SJCRH30 (cell line): ENCODE results near the gene SHMT2. TPM values are rescaled to one million over a fixed set of nuclear protein-coding genes. Genes with fewer than 3 reads are reported as not detected.
A peak's percentile ranks its signal among the peaks of the same experiment; 100 is the strongest.

Experiments
- DNase-seq, 2 experiments: peaks; one replicate each; pipeline ENCODE4 v3.0.0-alpha.2; 2015 to 2020
- H3K27ac ChIP-seq: fragments of 250-450 bp; sonication (Bioruptor Pico); 2 replicates; pipeline ENCODE4 v1.5.1; 2020; ENCODE audit warnings: mild to moderate bottlenecking, moderate library complexity
- H3K27me3 ChIP-seq: fragments of 250-450 bp; sonication (Bioruptor Pico); 2 replicates; pipeline ENCODE4 v1.5.1; 2020; ENCODE audit warnings: mild to moderate bottlenecking, moderate library complexity
- H3K36me3 ChIP-seq: fragments of 250-450 bp; sonication (Bioruptor Pico); 2 replicates; pipeline ENCODE4 v1.5.1; 2020; ENCODE audit warnings: mild to moderate bottlenecking, moderate library complexity
- H3K4me1 ChIP-seq: fragments of 250-450 bp; sonication (Bioruptor Pico); 2 replicates; pipeline ENCODE4 v1.5.1; 2020; ENCODE audit warnings: mild to moderate bottlenecking, moderate library complexity
- H3K4me3 ChIP-seq: fragments of 250-450 bp; sonication (Bioruptor Pico); 2 replicates; pipeline ENCODE4 v1.5.1; 2020; ENCODE audit warnings: mild to moderate bottlenecking, moderate library complexity
- H3K9me3 ChIP-seq: fragments of 250-450 bp; sonication (Bioruptor Pico); replicated peaks from 2 replicates; pipeline ENCODE4 v1.5.1; 2020; ENCODE audit warnings: mild to moderate bottlenecking, moderate library complexity
- total RNA-seq: library from RNA; depleted of rRNA; stranded (reverse); fragments of >200 nt; shearing (Covaris generic); gene quantifications from 2 replicates; pipeline ENCODE4 v1.2.3, GENCODE V29; 2014; rRNA removed

The SHMT2 gene
- 1,504 and 1,712 TPM in 2 replicates for total RNA-seq

GRCh38 chr12:57229634-57230380 lies at the start of gene SHMT2:
Gene SHMT2, plus strand, starts transcription at chr12:57229711. Its CDS starts 68 bp downstream, at chr12:57229779.
- DNase-seq: peak; percentile 100
- H3K36me3 ChIP-seq: peaks cover 41% of the 10 kb centered on the region
- H3K4me1 ChIP-seq: peaks cover 22% of the 10 kb centered on the region
- no peaks in the 10 kb centered on the region for H3K27me3 ChIP-seq
- no peaks in the 10 kb centered on the region for H3K9me3 ChIP-seq
- H3K4me3 ChIP-seq: peak within 1 kb of the TSS; percentile 73
- peak within 1 kb of the TSS; percentile 85 for H3K27ac ChIP-seq

DNA sequence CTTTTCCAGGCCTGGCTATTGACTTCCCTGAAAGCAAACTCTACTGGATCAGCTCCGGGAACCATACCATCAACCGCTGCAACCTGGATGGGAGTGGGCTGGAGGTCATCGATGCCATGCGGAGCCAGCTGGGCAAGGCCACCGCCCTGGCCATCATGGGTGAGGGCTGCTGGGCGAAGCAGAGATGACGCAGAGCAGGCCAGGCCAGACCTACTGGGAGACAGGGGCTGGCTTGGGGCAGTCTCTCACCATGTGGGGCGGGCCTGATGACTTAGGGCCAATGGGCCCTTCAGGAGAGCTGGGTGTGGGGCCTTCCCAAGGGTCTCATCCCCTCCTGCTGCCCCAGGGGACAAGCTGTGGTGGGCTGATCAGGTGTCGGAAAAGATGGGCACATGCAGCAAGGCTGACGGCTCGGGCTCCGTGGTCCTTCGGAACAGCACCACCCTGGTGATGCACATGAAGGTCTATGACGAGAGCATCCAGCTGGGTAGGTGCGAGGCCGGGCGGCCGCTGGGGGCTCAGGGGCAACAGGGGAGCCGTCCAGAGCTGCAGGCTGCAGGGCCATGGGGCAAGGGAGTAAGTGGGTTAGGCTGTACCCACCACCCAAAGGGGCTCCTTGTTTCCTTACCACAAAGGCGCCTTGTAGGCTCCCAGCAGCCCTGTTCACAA lies 49.1 kb upstream of the SHMT2 start:
- Histone ChIP-seq H3K36me3 (no peaks in the 10 kb centered on the region), H3K4me3 (no peak overlapping the region), H3K27me3 (no peaks in the 10 kb centered on the region), H3K27ac (no peak overlapping the region), H3K4me1 (no peaks in the 10 kb centered on the region), H3K9me3 (no peaks in the 10 kb centered on the region)
- DNase-seq: no peak

DNA sequence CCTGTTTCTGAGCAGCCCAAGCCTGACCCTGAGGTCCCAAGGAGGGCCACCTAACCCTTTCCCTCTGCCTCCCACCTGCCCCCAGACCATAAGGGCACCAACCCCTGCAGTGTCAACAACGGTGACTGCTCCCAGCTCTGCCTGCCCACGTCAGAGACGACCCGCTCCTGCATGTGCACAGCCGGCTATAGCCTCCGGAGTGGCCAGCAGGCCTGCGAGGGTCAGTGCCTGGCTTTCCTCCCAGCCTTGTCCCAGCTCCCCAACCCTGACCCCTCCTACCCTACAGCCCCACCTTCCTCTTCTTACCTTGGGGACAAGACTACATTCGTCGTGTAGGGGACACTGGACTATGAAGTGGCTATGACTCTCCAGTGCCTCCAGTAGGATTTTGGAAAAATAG lies 48.4 kb upstream of the SHMT2 start:
- H3K4me3 ChIP-seq: no peak overlapping the region
- H3K27ac ChIP-seq: no peak overlapping the region
- no peaks in the 10 kb centered on the region for H3K27me3 ChIP-seq
- H3K4me1 ChIP-seq: no peaks in the 10 kb centered on the region
- H3K9me3 ChIP-seq: no peaks in the 10 kb centered on the region
- no peaks in the 10 kb centered on the region for H3K36me3 ChIP-seq
- DNase-seq: no peak

DNA sequence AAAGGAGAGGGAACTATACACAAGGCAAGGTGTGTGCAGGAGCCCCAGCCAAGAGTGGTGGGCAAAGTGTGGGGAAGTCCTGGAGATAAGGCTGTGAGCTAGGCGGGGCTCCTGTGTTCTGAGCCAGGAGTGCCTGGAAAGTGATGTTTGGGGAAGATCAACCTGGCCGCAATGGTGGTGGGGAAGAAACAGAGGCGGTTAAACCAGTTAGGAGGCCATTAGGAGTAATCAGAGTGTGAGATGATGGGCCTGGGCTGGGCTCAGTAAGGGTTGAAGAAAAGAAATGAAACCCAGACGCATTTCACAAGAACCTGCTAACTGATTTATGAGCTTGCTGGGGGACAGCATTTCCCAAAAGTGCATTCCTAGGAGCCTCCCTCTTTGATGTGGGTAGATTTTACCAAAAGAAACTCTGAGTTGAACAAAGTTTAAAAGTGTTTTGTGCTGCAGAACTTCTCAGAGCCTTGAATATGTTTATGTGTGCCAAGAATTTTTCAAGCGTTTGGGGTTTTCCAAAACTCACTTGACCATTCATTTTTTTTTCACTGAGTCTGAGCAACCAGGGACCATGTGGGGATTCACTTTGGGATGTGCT lies 47.9 kb upstream of the SHMT2 start:
- no peak overlapping the region for H3K4me3 ChIP-seq
- DNase-seq: no peak
- no peaks in the 10 kb centered on the region for H3K4me1 ChIP-seq
- H3K9me3 ChIP-seq: no peaks in the 10 kb centered on the region
- H3K36me3 ChIP-seq: no peaks in the 10 kb centered on the region
- H3K27me3 ChIP-seq: no peaks in the 10 kb centered on the region
- no peak overlapping the region for H3K27ac ChIP-seq

DNA sequence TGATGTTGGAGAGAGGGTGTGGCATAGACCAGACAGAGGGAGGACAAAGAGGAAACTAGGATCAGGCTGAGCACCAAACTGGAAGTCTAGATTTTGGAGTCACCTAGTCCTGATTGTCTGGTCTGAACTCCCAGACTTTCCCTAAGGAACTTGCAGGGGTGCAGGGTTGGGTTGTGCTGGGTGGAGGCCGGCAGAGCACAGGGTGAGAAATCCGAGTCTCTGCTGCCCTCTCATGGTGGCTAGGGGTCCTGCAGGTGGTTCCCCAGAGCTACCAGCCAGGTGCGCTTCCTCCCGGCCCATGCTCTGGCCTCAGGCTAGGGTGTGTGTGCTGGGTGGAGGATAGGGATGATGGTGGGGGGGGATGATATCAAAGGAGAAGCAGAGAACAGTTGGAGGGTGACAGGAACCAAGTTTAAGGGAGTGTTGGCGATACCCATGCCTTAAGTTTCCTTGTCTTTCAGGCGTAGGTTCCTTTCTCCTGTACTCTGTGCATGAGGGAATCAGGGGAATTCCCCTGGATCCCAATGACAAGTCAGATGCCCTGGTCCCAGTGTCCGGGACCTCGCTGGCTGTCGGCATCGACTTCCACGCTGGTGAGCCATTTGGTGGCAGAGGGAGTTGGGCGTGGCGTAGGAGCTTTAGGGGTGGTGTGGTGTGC lies 46.5 kb upstream of the SHMT2 start:
- Histone ChIP-seq H3K36me3 (no peaks in the 10 kb centered on the region), H3K4me1 (peaks cover 8% of the 10 kb centered on the region; the same call in 1 of the 2 replicates), H3K4me3 (no peak overlapping the region), H3K27me3 (no peaks in the 10 kb centered on the region), H3K27ac (no peak overlapping the region), H3K9me3 (no peaks in the 10 kb centered on the region)
- DNase-seq: peak; percentile 98 to 100

GRCh38 chr12:57183939-57184725 lies 45.4 kb upstream of the SHMT2 start:
- Histone ChIP-seq H3K4me1 (peaks cover 9% of the 10 kb centered on the region; the same call in 1 of the 2 replicates), H3K27ac (no peak overlapping the region), H3K36me3 (no peaks in the 10 kb centered on the region), H3K27me3 (no peaks in the 10 kb centered on the region), H3K4me3 (no peak overlapping the region), H3K9me3 (no peaks in the 10 kb centered on the region)
- no peak for DNase-seq

DNA sequence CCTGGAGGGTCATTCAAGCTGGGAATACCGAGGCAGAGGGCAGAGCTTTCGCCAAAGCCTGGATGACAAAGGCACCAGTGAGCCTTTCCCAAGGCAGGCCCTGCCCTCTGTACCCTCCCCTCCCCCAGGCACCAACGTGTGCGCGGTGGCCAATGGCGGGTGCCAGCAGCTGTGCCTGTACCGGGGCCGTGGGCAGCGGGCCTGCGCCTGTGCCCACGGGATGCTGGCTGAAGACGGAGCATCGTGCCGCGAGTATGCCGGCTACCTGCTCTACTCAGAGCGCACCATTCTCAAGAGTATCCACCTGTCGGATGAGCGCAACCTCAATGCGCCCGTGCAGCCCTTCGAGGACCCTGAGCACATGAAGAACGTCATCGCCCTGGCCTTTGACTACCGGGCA lies 44.1 kb upstream of the SHMT2 start:
- DNase-seq: no peak
- Histone ChIP-seq H3K27ac (no peak overlapping the region), H3K4me3 (no peak overlapping the region), H3K27me3 (no peaks in the 10 kb centered on the region), H3K4me1 (peaks cover 9% of the 10 kb centered on the region; the same call in 1 of the 2 replicates), H3K36me3 (no peaks in the 10 kb centered on the region), H3K9me3 (no peaks in the 10 kb centered on the region)

GRCh38 chr12:57185906-57186508 lies 43.5 kb upstream of the SHMT2 start:
- Histone ChIP-seq H3K27ac (no peak overlapping the region), H3K9me3 (no peaks in the 10 kb centered on the region), H3K4me1 (peaks cover 9% of the 10 kb centered on the region; the same call in 1 of the 2 replicates), H3K27me3 (no peaks in the 10 kb centered on the region), H3K4me3 (no peak overlapping the region), H3K36me3 (no peaks in the 10 kb centered on the region)
- no peak for DNase-seq

DNA sequence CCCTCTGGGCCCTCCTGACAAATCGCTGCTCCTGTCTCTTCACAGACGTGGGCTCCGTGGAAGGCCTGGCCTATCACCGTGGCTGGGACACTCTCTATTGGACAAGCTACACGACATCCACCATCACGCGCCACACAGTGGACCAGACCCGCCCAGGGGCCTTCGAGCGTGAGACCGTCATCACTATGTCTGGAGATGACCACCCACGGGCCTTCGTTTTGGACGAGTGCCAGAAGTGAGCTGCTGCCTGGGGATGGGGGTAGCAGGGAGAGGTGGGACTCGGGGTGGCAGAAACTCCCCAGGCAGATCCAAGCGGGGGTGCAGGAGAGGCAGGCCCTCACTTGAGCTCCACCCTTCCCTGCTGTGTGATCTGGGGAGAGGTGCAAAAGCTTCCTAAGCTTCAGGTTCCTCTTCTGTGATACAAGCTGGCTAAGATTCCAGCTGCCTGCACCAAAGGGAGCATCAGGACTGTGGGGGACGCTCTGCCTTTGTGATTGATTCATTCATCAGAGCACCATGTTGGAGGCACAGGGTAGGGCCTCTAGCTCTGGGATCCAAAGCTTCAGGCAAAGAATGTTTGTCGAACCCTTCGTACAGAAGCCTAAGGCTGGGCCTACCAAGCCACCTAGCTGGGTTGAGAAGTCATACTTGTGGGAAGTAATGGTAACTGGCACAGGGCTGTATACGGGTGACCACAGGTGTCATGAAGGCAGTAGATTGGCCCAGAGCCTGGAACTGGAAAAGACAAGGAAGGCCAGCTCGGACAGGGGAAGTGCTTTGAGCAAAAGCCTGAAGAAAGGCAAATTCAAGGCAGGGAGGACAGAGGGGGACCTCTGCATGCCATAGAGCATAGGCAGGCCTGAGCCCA lies 42.1 kb upstream of the SHMT2 start:
- H3K27ac ChIP-seq: no peak overlapping the region
- H3K36me3 ChIP-seq: peaks cover 5% of the 10 kb centered on the region

GRCh38 chr12:57188090-57188425 lies 41.5 kb upstream of the SHMT2 start:
- peaks cover 12% of the 10 kb centered on the region for H3K4me1 ChIP-seq
- DNase-seq: no peak
- H3K27me3 ChIP-seq: no peaks in the 10 kb centered on the region
- no peak overlapping the region for H3K27ac ChIP-seq
- H3K36me3 ChIP-seq: peaks cover 5% of the 10 kb centered on the region
- H3K9me3 ChIP-seq: no peaks in the 10 kb centered on the region
- H3K4me3 ChIP-seq: no peak overlapping the region

More for the DNA sequence above, 42.1 kb upstream of the SHMT2 start:
- DNase-seq: peak; percentile 77 to 78
- Histone ChIP-seq H3K27me3 (no peaks in the 10 kb centered on the region), H3K4me3 (no peak overlapping the region), H3K4me1 (peaks cover 9% of the 10 kb centered on the region; the same call in 1 of the 2 replicates), H3K9me3 (no peaks in the 10 kb centered on the region)

DNA sequence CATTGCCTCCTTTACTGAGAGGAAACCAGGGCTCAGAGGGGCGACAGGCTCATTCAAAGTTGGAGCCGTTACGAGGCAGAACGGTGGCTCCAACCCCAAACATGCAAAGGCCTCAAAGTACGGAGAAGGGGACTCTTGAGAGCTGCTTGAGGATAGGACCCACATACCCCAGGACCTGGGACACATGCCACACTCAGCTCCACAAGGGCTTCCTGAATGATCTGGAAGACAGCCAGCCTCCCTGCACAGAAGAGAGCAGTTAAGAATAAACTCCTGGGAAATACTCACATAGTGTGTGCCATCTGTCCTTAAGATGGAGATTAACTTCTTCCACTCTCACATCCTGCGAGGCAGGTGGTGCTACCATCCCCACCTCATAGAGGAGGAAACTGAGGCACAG lies 39.5 kb upstream of the SHMT2 start:
- DNase-seq: peak in 1 of 2 experiments; percentile 76
- Histone ChIP-seq H3K9me3 (no peaks in the 10 kb centered on the region), H3K36me3 (peaks cover 5% of the 10 kb centered on the region), H3K27ac (no peak overlapping the region), H3K27me3 (no peaks in the 10 kb centered on the region), H3K4me1 (peaks cover 32% of the 10 kb centered on the region), H3K4me3 (no peak overlapping the region)

DNA sequence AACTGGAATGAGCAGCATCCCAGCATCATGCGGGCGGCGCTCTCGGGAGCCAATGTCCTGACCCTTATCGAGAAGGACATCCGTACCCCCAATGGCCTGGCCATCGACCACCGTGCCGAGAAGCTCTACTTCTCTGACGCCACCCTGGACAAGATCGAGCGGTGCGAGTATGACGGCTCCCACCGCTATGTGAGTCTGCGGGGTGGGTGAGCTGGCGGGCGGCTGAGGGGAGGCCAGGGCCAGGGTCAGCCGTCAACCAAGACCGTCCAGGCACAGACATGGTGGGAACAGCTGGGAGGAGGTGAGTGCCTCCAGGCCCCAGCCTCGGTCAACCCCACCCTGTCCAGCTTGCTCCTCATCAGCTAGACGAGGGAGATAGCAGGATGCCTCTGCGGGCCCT lies 38.7 kb upstream of the SHMT2 start:
- Histone ChIP-seq H3K9me3 (no peaks in the 10 kb centered on the region), H3K27me3 (no peaks in the 10 kb centered on the region), H3K36me3 (peaks cover 5% of the 10 kb centered on the region)

DNA sequence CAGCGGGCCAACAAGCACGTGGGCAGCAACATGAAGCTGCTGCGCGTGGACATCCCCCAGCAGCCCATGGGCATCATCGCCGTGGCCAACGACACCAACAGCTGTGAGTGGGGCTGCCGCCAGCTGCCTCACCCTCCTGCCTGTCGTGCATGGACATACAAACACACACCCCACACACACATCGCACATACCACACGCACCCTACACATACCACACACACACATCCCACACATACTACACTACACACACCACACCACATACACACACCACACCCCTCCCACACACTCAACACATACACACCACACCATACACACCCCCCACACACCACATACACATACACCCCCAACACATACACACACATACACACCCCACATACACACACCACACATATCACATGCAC lies 38.1 kb upstream of the SHMT2 start:
- Histone ChIP-seq H3K4me3 (no peak overlapping the region), H3K27me3 (no peaks in the 10 kb centered on the region), H3K9me3 (no peaks in the 10 kb centered on the region), H3K36me3 (peaks cover 5% of the 10 kb centered on the region), H3K27ac (no peak overlapping the region), H3K4me1 (peaks cover 34% of the 10 kb centered on the region)
- DNase-seq: peak; percentile 79 to 83

More for the DNA sequence above, 38.7 kb upstream of the SHMT2 start:
- Histone ChIP-seq H3K4me3 (no peak overlapping the region), H3K4me1 (peaks cover 34% of the 10 kb centered on the region), H3K27ac (no peak overlapping the region)
- DNase-seq: no peak
